Urinary bladder (tissue), 4 donors: Measurements from ENCODE around the gene BRSK2. TPM values are rescaled to one million over a fixed set of nuclear protein-coding genes. Genes with fewer than 3 reads are reported as not detected.

Source experiments
- DNase-seq: peaks from one replicate; pipeline ENCODE4 v3.0.0-alpha.2; 2015; ENCODE audit errors: extremely low spot score
- H3K27ac ChIP-seq: one replicate; pipeline ENCODE4 v1.5.1; 2013; ENCODE audit warnings: low read depth, mild to moderate bottlenecking, moderate library complexity
- H3K36me3 ChIP-seq: one replicate; pipeline ENCODE4 v1.6.1; 2013; ENCODE audit warnings: mild to moderate bottlenecking, moderate library complexity; ENCODE audit not compliant: insufficient read depth
- H3K4me1 ChIP-seq: one replicate; pipeline ENCODE4 v1.6.1; 2013; ENCODE audit warnings: mild to moderate bottlenecking, moderate library complexity; ENCODE audit not compliant: insufficient read depth
- H3K4me3 ChIP-seq: one replicate; pipeline ENCODE4 v1.5.1; 2013; ENCODE audit warnings: low read depth, low read length
- WGBS: extraction: QIAGEN DNeasy Blood & Tissue Kit; methylation state at CpG from one replicate; pipeline ENCODE4 v1.1.7; 2013; 5-methylcytosine and 5-hydroxymethylcytosine counted together
- polyA plus RNA-seq: library from polyadenylated mRNA; stranded (reverse); fragments of 200-250 nt; gene quantifications from one replicate; pipeline ENCODE4 v1.2.3, GENCODE V29; 2013
- total RNA-seq: library from RNA; depleted of rRNA; stranded (reverse); fragments of >200 nt; gene quantifications from one replicate; pipeline ENCODE4 v1.2.3, GENCODE V29; 2014
- donor health status: healthy with polysubstance abuse.
- donor health status: healthy.

BRSK2 gene
- total and polyA plus RNA-seq, 2 donors = 2.6 to 3.0 TPM

DNA sequence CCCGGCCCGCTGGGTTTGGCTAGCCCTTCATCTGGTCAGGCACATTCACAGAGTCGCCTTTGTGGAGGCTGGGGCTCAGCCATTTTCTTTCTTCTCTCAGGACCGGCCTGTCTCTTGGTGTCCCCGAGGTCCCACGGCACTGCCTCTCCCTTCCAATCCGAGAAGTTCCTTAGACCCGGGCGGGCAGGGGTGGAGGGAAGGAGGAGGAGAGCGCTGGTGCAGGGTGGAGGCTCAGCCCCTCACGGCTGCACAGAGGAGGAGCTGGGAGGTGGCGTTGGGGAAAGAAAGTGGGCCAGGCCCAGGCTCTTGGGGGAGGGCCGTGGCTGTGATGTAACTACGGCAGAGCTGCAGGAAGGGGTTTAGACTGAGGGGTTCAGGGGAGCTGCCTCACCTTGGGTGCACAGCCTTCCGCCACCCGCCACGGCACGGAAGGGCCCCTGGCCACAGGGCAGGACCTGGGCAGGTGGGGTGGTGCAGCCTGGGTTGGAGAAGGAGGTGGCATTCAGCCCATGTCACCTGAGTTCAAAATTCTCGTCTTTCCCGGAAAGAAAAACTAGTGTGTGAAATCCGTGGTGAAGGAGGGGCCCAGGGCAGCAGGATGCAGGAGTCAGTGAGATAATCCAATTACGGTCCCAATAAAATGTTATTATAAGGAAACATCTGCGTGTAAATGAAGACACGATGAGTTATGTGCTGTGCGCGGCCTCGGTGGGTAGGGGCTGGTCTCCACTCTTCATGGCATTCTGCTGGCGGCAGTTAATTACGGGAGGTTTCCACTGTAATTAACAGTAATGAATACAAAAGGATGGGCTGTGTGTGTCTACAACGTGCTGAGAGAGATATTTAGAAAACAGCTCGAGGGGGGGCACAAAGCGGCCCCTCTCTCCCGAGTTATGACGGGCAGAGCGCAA lies 1.7 kb downstream of the BRSK2 start:
- H3K4me3 ChIP-seq = no peak overlapping the region
- no peak overlapping the region for H3K27ac ChIP-seq
- peaks cover 4% of the 10 kb centered on the region for H3K4me1 ChIP-seq
- DNase-seq = no peak
- 46% methylated on average over 35 of the region's 35 CpGs for WGBS
- no peaks in the 10 kb centered on the region for H3K36me3 ChIP-seq

DNA sequence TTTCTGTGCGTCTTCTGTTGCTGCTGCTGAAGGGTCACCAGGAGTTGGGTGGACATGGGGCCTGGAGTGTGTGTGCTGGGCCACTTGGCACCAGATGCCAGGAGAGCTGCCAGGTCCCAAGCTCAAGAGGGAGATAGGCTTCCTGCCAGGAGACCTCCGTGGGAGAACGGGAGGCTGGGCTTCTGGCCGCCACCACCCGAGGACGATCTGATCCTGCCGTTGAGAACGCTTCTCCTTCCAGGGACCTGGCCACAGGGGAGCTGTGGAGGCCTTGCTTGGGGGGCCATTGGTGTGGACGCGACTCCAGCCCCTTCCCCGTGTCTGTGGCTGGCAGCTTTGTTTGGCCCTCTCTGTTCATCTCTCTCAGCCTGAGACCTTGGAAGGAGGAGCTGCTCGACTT lies 2.4 kb downstream of the BRSK2 start:
- Histone ChIP-seq H3K4me3 (no peak overlapping the region), H3K36me3 (no peaks in the 10 kb centered on the region), H3K4me1 (peaks cover 4% of the 10 kb centered on the region), H3K27ac (no peak overlapping the region)
- no peak for DNase-seq
- 63% methylated on average over 12 of the region's 12 CpGs for WGBS

DNA sequence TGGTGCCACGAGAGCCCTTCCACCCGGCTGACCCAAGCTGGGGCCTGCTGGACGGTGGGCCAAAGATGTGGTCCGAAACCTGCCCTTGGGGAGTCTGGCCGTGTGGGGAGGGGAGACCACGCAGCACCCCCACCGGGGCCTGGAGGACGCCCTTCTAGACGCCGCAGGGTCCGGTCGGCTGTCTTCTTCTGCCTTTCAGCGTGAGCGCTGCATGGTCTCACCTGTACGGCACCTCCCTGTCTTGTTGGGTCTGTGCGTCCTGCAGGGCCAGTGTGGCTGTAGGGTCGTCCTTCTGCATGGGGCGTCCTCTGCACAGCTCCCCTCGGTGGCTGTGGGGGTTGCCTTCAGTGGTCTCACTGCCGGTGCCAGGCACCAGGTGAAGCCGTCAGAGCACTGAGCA lies 2.8 kb downstream of the BRSK2 start:
- Histone ChIP-seq H3K4me3 (no peak overlapping the region), H3K4me1 (peaks cover 4% of the 10 kb centered on the region), H3K27ac (no peak overlapping the region), H3K36me3 (no peaks in the 10 kb centered on the region)
- no peak for DNase-seq
- whole genome bisulfite sequencing = 89% methylated on average over 21 of the region's 21 CpGs

- WGBS = 92% methylated on average over 19 of the region's 19 CpGs
- H3K27ac ChIP-seq = no peak overlapping the region
- H3K4me1 ChIP-seq = peaks cover 4% of the 10 kb centered on the region
- no peaks in the 10 kb centered on the region for H3K36me3 ChIP-seq
- DNase-seq = no peak
- no peak overlapping the region for H3K4me3 ChIP-seq
These were observed 3.4 kb downstream of the BRSK2 start for GRCh38 chr11:1393038-1393710.

DNA sequence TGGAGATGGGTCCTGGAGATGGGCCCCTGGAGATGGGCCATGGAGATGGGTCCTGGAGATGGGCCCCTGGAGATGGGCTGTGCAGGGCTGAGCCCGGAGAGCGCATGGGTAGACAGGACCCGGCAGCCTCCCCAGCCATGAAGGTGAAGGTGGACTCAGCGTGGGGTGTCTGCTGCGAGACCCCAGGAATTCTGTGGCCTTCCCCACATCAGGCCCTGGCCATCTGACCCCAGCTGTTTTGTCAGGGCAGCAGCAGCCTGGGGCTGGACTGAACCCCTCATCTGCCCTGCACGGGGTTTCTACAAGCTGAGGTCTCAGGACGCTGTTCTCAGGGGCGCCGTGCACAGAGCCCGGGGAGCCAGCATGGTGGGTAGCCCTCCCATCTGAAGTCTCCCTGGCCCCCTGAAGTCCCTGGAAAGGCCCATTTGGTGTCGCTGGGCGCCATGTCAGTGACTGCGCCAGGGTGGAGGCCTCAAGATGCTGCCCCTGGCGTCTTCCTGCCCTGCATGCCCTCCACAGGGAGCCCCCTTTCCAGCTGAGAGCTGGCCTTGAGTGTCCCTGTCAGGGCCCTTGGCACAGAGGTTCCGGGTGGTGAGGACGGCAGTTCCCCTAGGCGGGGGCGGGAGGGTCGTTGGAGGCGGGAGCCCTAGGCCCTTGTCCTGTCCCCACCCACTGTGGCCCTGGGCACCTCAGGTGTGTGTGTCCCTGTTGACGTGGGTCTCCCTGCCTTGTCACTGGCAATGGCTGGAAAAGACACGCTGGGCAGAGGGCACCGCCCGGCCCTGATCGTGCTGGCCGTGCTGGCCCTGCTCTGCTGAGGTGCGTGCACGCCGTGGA lies 5.4 kb downstream of the BRSK2 start:
- Histone ChIP-seq H3K4me3 (no peak overlapping the region), H3K4me1 (peaks cover 4% of the 10 kb centered on the region), H3K27ac (no peak overlapping the region), H3K36me3 (no peaks in the 10 kb centered on the region)
- 93% methylated on average over 29 of the region's 29 CpGs for WGBS
- DNase-seq = no peak

DNA sequence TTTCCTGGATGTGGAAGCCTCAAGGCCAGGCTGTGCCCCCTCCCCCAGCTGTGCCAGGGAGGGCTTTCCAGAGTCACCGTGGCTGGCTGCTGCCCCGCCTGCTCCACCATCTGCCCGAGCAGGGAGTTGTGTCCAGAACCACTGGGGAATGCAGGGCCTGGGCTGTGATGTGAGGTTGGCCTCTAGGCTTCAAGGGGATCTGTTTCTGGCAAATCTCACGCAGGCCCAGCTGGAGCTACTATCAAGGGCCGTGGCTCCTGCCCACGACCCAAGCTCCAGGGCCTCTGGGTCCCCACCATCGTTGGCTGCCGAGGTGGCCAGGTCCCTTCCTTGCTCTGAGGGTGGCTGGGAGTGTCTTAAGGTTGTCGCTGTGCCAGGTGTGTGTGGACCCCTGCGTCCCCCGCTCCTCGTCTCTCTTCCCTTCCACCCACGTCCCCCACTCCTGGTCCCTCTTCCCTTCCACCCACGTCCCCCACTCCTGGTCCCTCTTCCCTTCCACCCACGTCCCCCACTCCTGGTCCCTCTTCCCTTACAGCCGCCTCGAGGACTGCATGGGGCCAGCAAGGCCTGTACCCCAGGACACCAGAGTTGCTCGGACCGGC lies 6.1 kb downstream of the BRSK2 start:
- no peaks in the 10 kb centered on the region for H3K36me3 ChIP-seq
- no peak for DNase-seq
- 79% methylated on average over 19 of the region's 19 CpGs for WGBS
- H3K27ac ChIP-seq = no peak overlapping the region
- no peak overlapping the region for H3K4me3 ChIP-seq
- no peaks in the 10 kb centered on the region for H3K4me1 ChIP-seq

- DNase-seq = no peak
- 92% methylated on average over 20 of the region's 20 CpGs for WGBS
- no peaks in the 10 kb centered on the region for H3K4me1 ChIP-seq
- no peak overlapping the region for H3K27ac ChIP-seq
- no peaks in the 10 kb centered on the region for H3K36me3 ChIP-seq
- no peak overlapping the region for H3K4me3 ChIP-seq
These were observed 6.7 kb downstream of the BRSK2 start for GRCh38 chr11:1396375-1396841.

GRCh38 chr11:1397146-1397861 lies 7.6 kb downstream of the BRSK2 start:
- H3K4me1 ChIP-seq = no peaks in the 10 kb centered on the region
- H3K27ac ChIP-seq = no peak overlapping the region
- H3K36me3 ChIP-seq = no peaks in the 10 kb centered on the region
- WGBS = 78% methylated on average over 19 of the region's 19 CpGs
- H3K4me3 ChIP-seq = no peak overlapping the region
- DNase-seq = no peak

DNA sequence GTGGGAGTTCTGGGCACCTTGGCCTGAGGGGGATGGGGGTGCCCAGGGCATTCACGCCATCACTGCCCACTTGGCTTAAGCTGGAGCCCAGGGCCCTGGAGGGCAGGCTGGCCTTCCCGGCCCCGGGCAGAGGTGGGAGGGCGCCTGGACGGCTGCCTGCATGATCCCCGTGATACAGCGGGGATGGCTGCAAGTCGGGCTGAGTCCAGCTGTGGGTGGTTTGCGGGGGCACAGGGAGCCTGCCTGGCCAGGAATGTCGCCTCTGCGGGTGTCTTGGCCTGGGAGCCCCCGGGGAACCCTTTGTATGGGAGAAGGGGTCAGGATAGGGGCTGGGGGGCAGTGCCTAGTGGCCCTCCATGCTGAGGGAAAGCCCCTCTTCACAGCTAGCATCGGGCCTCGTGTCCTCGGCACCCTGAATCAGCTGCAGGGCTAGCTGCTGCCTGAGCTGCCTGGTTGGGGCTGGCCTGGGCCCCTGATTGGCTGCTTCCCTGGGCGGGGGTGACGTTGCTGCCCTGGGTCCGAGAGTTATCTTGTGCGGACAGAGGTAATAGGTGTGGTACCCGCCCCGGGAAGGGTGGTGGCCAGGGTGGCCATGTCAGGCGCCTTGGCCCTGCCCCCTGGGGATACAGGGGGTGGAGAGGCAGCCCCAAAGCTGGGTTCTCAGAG lies 8.3 kb downstream of the BRSK2 start:
- no peak overlapping the region for H3K4me3 ChIP-seq
- no peak for DNase-seq
- H3K36me3 ChIP-seq = no peaks in the 10 kb centered on the region
- no peak overlapping the region for H3K27ac ChIP-seq
- WGBS = 80% methylated on average over 22 of the region's 22 CpGs
- no peaks in the 10 kb centered on the region for H3K4me1 ChIP-seq

GRCh38 chr11:1398528-1399235 lies 8.9 kb downstream of the BRSK2 start:
- WGBS = 74% methylated on average over 23 of the region's 23 CpGs
- H3K4me1 ChIP-seq = no peaks in the 10 kb centered on the region
- no peak overlapping the region for H3K27ac ChIP-seq
- no peaks in the 10 kb centered on the region for H3K36me3 ChIP-seq
- no peak overlapping the region for H3K4me3 ChIP-seq
- no peak for DNase-seq

DNA sequence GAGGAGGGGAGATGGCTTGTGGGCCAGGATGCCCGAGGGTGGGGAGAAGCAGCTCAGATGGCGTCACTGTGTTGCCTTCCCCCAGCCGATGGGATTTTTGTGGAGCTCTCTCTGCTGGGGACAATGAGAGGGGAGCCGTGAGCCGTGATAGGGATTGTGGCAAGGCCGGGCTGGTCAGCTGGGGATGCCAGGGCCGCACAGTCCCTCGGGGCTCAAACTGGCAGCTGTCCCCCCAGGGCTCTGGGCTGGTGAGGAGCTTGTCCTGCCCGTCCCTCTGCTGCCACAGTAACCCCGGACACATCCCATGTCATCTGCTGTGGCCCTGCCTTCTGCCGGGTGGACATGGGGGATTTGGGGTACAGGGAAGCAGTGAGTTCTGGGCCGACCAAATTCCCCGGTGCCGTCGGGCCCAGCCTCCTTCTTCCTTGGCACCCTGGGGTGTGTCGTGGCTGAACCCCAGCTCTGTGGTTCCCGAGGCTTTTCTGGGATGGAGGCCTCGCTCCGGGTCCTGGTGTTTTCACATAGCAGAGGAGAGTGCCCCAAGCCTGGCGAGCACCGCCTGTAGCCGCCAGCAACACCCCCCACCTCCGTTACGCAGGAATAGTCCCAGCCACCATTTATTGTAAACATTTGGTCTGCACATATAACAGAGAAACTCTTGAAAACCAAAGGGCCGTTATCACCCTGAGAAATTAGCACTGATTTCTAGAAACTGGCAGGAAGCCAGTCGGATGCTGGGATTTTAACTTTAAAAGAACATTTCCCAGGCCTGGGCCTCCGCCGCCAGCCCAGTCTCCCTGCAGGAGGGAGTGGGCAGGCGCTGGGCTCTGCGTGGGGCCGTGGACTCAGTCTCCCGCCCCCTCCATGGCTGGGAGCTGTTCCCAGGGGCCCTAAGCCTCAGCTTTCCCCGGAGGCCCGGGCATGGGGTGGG lies 9.9 kb downstream of the BRSK2 start:
- Histone ChIP-seq H3K4me3 (no peak overlapping the region), H3K36me3 (no peaks in the 10 kb centered on the region), H3K4me1 (no peaks in the 10 kb centered on the region), H3K27ac (no peak overlapping the region)
- DNase-seq = no peak
- 57% methylated on average over 34 of the region's 34 CpGs for WGBS
